ENCODE measurements around the gene CD79B. TPM values are rescaled to one million over a fixed set of nuclear protein-coding genes. Genes with fewer than 3 reads are reported as not detected.
"Not testable (repeated sequence)": the region's sequence is repeated elsewhere in the genome, so short reads cannot be mapped to it uniquely, and the experiment has no call there.

The CD79B gene
- total RNA-seq, 1 experiment from 2014 or later = not detected

DNA sequence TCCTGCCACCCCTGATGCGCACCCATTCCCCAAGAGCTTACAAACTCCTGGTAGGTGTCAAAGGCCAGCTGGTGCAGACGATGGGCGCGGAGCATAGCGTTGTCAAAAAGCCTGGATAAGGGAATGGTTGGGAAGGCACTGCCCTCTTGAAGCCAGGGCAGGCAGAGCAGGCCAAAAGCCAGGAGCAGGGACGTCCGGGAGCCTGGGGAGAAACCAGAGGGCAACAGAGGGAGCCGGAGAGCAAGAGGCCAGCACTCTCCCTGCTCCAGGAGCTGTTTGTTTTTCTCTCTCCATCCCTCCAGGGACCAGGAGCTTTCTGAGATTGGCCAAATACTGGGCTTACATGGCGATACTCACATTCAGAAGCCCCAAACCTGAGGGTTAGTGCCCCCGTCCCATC, 13.8 kb downstream of the CD79B start:
- Mint-ChIP-seq H3K9me3 (ENCODE audit: low read depth, unreplicated experiment) (no peaks in the 10 kb centered on the region), H3K27ac (ENCODE audit: unreplicated experiment) (no peak overlapping the region), H3K4me3 (ENCODE audit: low read depth, unreplicated experiment) (no peak overlapping the region)

DNA sequence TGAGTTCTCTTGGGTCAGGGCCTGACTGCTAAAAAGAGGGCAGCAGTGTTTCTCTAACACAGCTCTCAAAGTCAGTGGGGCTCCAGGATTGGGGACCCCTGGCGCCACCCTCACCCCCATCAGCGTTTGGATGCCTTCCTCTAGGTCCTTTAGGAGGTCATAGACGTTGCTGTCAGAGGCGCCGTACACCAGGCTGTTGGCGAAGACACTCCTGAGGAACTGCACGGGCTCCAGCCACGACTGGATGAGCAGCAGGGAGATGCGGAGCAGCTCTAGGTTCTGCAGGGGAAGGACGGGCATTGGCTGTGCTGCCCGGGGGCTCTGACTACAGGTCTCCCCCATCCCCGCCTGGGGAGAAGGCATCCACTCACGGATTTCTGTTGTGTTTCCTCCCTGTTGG, 14.5 kb downstream of the CD79B start:
- H3K4me1 Mint-ChIP-seq (ENCODE audit: low read depth, unreplicated experiment) = no peaks in the 10 kb centered on the region
- H3K27me3 Mint-ChIP-seq (ENCODE audit: unreplicated experiment) = peaks cover 68% of the 10 kb centered on the region
- H3K9me3 Mint-ChIP-seq (ENCODE audit: low read depth, unreplicated experiment) = no peaks in the 10 kb centered on the region
- TF ChIP-seq, protein P1, sequence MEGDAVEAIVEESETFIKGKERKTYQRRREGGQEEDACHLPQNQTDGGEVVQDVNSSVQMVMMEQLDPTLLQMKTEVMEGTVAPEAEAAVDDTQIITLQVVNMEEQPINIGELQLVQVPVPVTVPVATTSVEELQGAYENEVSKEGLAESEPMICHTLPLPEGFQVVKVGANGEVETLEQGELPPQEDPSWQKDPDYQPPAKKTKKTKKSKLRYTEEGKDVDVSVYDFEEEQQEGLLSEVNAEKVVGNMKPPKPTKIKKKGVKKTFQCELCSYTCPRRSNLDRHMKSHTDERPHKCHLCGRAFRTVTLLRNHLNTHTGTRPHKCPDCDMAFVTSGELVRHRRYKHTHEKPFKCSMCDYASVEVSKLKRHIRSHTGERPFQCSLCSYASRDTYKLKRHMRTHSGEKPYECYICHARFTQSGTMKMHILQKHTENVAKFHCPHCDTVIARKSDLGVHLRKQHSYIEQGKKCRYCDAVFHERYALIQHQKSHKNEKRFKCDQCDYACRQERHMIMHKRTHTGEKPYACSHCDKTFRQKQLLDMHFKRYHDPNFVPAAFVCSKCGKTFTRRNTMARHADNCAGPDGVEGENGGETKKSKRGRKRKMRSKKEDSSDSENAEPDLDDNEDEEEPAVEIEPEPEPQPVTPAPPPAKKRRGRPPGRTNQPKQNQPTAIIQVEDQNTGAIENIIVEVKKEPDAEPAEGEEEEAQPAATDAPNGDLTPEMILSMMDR (IDR thresholded peaks at IDR 0.05; ENCODE audit: unreplicated experiment) = no peak
- no peaks in the 10 kb centered on the region for H3K36me3 Mint-ChIP-seq (ENCODE audit: insufficient read depth, unreplicated experiment)
- BruUV-seq (replicated peaks) = no TSS peak
- no peak overlapping the region for H3K27ac Mint-ChIP-seq (ENCODE audit: unreplicated experiment)
- intact Hi-C loops (cut with micrococcal nuclease; ENCODE audit: unreplicated experiment) = loop anchor here (2.0 to 10.0 kb wide), 3 partner anchors 33 to 217 kb away; partner anchors contain the start of gene ERN1
- CTCF ChIA-PET = no interaction called here
- H3K4me3 Mint-ChIP-seq (ENCODE audit: low read depth, unreplicated experiment) = no peak overlapping the region
- DNase-seq = no peak

More for the DNA sequence above, 13.8 kb downstream of the CD79B start:
- no peaks in the 10 kb centered on the region for H3K36me3 Mint-ChIP-seq (ENCODE audit: insufficient read depth, unreplicated experiment)
- no peaks in the 10 kb centered on the region for H3K4me1 Mint-ChIP-seq (ENCODE audit: low read depth, unreplicated experiment)
- CTCF ChIA-PET = interaction anchor here (0.7 to 2.8 kb wide), 4 partner anchors 13 to 108 kb away, joined by 3 to 12 read pairs (median 8); no protein-coding TSS in a partner anchor
- BruUV-seq (replicated peaks) = no TSS peak
- TF ChIP-seq, protein P1 (IDR thresholded peaks at IDR 0.05; ENCODE audit: unreplicated experiment) = no peak
- intact Hi-C loops (cut with micrococcal nuclease; ENCODE audit: unreplicated experiment) = loop anchor here (2.0 to 10.0 kb wide), 3 partner anchors 32 to 216 kb away; partner anchors contain the start of gene ERN1
- peaks cover 68% of the 10 kb centered on the region for H3K27me3 Mint-ChIP-seq (ENCODE audit: unreplicated experiment)
- DNase-seq = no peak

DNA sequence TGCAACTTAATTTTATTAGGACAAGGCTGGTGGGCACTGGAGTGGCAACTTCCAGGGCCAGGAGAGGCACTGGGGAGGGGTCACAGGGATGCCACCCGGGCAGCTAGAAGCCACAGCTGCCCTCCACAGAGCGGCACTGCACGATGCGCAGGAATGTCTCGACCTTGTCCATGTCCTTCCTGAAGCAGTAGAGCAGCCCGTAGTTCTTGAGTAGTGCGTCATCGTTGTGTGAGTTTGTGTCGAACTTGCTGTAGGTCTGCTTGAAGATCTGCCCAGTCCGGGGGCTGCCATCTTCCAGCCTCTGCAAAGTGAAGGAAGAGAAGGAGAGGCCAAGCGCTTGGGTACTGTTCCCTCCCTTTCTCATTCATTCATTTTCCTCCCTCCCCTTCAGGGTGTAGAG, 14.9 kb downstream of the CD79B start:
- H3K4me3 Mint-ChIP-seq (ENCODE audit: low read depth, unreplicated experiment); H3K27ac Mint-ChIP-seq (ENCODE audit: unreplicated experiment); BruUV-seq (replicated peaks); H3K9me3 Mint-ChIP-seq (ENCODE audit: low read depth, unreplicated experiment); DNase-seq; CTCF ChIA-PET; H3K36me3 Mint-ChIP-seq (ENCODE audit: insufficient read depth, unreplicated experiment); H3K4me1 Mint-ChIP-seq (ENCODE audit: low read depth, unreplicated experiment): not testable (repeated sequence)
- H3K27me3 Mint-ChIP-seq (ENCODE audit: unreplicated experiment) = peaks cover 68% of the 10 kb centered on the region
- intact Hi-C loops (cut with micrococcal nuclease; ENCODE audit: unreplicated experiment) = loop anchor here (10.0 kb wide), 1 partner anchor 218 kb away; the partner anchor contains the start of gene ERN1

GRCh38 chr17:63916566-63917185, 15.5 kb downstream of the CD79B start:
- BruUV-seq (replicated peaks) = no TSS peak
- no peaks in the 10 kb centered on the region for H3K4me1 Mint-ChIP-seq (ENCODE audit: low read depth, unreplicated experiment)
- no peak for DNase-seq
- CTCF ChIA-PET = no interaction called here
- H3K27ac Mint-ChIP-seq (ENCODE audit: unreplicated experiment) = no peak overlapping the region
- TF ChIP-seq, protein P1 (IDR thresholded peaks at IDR 0.05; ENCODE audit: unreplicated experiment) = no peak
- H3K4me3 Mint-ChIP-seq (ENCODE audit: low read depth, unreplicated experiment) = no peak overlapping the region
- H3K36me3 Mint-ChIP-seq (ENCODE audit: insufficient read depth, unreplicated experiment) = no peaks in the 10 kb centered on the region
- intact Hi-C loops (cut with micrococcal nuclease; ENCODE audit: unreplicated experiment) = loop anchor here (10.0 kb wide), 1 partner anchor 218 kb away; the partner anchor contains the start of gene ERN1
- H3K9me3 Mint-ChIP-seq (ENCODE audit: low read depth, unreplicated experiment) = no peaks in the 10 kb centered on the region
- H3K27me3 Mint-ChIP-seq (ENCODE audit: unreplicated experiment) = peaks cover 72% of the 10 kb centered on the region

- peaks cover 81% of the 10 kb centered on the region for H3K27me3 Mint-ChIP-seq (ENCODE audit: unreplicated experiment)
- CTCF ChIA-PET = interaction anchor here (0.6 kb wide), 1 partner anchor 38 kb away, joined by 3 read pairs; no protein-coding TSS in a partner anchor
- H3K27ac Mint-ChIP-seq (ENCODE audit: unreplicated experiment); H3K4me3 Mint-ChIP-seq (ENCODE audit: low read depth, unreplicated experiment); H3K4me1 Mint-ChIP-seq (ENCODE audit: low read depth, unreplicated experiment); BruUV-seq (replicated peaks); H3K36me3 Mint-ChIP-seq (ENCODE audit: insufficient read depth, unreplicated experiment); H3K9me3 Mint-ChIP-seq (ENCODE audit: low read depth, unreplicated experiment); DNase-seq: not testable (repeated sequence)
- intact Hi-C loops (cut with micrococcal nuclease; ENCODE audit: unreplicated experiment) = loop anchor here (10.0 kb wide), 1 partner anchor 219 kb away; the partner anchor contains the start of gene ERN1
Measured at GRCh38 chr17:63915753-63916152, 16.4 kb downstream of the CD79B start.
